ENCODE measurements around the gene RNF151.

RNF151 gene

DNA sequence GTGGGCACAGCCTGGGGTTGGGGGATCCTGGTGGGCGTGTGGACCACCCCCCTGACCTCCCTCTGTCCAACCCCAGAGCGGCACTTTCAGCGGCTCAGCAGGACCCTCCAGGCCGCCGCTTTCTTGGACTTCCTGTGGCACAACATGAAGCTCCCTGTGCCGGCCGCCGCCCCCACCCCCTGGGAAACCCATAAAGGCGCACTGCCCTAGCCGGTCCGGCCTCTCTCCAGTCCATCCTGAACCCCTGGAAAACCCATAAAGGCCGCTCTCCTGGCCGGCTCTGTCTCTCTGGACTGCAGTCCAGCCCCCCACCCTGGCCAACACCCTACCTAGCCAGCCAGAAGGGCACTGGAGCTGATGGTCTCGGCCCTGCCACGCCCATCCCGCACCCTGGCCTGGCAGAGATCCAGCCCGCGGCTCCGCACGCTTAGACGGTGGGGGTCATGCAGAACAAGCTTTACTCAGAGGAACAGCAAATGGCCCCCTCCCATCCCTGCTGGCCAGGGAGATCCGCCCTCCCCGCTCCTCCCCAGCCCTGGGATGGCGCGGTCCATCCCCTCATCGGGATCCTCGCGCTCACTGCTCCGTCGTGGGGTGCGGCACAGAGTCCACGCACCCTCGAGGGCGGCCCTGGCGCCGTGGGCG, 11.9 kb downstream of the RNF151 start:
- DNase-seq = no peak

DNA sequence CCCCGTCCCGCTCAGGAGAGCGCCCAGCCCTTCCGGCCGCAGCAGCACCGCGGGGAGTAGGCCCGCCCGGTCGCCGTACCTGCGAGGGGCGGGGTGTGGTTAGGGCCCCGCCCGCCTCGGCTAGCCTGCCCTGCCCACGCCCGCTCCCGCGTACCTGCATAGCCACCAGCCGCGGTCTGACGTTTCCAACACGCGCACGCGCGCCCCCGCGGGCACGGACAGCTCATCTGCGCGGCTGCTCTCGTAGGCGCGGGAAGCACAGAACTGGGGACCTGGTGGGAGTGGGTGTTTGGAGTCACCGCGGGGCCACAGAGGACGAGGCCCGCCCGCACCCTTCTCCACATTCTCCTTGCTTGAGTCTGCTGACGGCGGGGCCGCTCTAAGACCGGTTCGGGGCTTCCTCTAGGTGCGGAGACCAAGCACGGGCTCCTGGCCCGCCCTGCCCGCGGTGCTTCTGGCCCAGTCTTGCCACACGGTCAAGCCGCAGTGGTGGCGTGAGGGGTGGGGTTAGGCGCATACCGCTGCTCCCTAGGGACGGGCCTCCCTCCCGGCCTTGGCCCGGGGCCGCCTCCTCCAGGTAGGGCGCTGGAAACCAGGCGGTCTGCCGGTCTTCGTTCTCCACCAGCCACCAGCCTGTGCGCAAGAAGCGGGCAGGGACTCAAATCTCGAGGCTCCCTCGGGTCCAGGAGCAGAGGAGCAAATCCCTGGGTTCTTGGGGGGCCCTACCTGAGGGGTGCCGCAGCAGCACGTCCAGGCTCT, 12.8 kb downstream of the RNF151 start:
- no peak for DNase-seq

DNA sequence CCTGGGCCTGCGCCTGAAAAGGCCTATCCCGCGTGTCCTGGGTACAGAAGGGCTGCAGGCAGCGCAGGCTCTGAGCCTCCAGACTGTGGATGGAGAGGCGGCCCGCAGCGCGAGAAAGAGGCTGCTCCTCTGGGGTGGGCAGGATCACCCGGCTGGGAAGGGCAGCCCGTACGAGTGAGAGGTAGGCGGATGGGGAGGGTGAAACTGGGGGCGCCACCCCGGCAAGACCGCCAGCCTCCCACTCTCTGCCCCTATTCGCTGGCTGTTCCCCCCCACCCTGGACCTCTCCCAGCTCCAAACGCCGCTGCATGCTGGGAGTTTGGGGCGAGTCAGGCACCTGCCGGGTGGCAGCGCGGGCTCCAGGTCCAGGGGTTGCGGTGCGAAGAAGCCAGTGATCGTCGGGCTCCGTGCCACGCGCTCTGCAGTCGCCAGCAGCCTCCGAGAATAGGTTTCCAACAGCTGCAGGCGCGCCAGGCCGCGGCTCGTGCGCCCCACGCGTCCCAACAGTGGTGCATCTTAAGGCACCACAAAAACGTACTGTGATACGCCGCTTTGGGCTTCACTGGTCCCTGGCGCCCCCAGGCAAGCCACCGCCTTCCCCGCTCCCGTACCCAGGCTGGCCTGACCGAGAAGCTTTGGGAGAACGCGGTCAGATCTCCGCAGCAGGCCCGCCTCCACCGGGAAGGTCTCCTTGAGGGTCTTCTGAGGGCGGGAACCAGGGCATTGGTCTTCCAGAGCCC, 13.5 kb downstream of the RNF151 start:
- DNase-seq = no peak

DNA sequence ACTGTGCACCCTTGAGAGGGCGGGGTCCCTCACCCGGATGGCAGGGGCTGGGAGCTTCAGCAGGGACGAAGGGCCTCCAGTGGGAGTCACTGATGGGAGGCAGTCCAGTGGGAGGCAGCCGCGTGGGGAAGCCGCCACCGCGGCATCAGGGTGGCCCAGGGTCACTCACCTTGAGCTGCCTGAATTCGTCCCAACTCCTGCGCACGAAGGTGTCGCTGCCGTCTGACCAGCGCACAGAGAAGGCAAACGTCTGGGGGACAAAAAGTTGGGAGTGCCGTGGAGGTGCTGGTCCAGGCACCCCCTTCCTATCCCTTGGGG, 14.1 kb downstream of the RNF151 start:
- no peak for DNase-seq

DNA sequence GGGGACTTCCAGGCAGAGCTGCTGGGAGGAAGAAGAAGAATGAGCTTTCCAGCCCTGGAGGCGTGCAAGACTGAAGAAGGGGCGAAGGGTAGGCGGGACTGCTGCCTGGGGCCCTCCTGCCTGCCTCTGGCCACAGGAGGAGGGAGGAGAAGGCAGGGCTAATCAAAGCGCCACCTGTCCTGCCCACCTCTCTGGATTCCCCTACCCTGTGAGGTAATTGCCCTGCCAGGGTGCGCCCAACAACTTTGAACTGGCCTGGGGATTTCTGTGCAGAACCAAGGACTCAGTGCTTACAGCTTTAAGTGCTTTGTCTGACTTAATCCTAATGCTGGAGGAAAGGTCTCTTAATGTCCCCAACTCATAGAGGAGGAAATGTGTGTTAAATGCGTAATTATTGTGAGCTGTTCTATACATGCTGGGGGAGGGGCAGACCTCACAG, 14.8 kb downstream of the RNF151 start, which contains the start of gene NOXO1:
TSS of gene NOXO1 (minus strand) at position 72 of the 439 bp plus-strand sequence. CDS start 290 bp downstream, outside the sequence.
- DNase-seq = no peak

DNA sequence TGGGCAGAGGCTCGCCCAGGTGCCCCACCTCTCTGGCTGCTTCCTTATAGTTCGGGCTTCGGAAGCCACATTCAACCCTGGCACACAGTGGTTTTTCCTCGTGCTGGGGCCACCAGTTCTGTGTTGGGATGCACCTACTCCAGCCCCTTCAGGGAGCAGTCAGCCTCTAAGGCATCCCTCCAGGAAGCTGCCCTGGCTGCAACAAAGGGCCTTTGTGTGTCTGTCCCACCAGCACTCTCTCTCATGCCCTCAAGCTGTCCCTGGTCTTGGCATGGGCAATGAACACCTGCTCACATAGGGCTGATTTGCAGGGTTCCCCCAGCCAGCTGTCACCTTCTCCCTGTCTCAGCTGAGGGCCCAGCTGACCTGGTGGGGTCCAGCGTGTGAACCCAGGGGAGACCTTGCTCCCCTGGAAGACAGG, 15.4 kb downstream of the RNF151 start:
- DNase-seq = no peak

DNA sequence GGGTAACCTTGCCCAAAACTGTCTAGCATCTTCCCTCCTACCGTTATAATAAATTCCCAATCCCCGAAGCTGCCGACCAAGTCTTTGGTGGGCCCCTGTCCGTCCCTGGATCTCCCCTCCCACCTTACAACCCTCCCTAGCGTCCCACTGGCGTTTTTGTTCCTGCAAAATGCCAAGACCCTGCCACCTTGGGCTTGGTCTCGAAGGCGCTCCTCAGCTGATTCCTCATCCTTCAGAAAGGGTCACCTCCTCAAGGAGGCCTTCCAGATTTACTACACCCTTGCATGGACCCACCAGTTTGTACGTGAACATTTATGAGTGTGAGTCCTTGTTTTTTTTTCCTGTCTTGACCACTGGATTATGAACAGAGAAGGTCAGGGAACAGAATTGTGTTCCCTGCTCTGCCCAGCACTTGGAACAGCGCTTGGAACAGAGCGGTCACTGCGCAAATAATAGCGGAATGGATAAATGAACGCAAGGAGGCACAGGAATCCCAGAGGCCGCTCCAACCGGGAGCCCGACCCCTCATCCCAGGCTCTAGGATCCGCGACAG, 16.4 kb downstream of the RNF151 start:
- peak; percentile 28 for DNase-seq

DNA sequence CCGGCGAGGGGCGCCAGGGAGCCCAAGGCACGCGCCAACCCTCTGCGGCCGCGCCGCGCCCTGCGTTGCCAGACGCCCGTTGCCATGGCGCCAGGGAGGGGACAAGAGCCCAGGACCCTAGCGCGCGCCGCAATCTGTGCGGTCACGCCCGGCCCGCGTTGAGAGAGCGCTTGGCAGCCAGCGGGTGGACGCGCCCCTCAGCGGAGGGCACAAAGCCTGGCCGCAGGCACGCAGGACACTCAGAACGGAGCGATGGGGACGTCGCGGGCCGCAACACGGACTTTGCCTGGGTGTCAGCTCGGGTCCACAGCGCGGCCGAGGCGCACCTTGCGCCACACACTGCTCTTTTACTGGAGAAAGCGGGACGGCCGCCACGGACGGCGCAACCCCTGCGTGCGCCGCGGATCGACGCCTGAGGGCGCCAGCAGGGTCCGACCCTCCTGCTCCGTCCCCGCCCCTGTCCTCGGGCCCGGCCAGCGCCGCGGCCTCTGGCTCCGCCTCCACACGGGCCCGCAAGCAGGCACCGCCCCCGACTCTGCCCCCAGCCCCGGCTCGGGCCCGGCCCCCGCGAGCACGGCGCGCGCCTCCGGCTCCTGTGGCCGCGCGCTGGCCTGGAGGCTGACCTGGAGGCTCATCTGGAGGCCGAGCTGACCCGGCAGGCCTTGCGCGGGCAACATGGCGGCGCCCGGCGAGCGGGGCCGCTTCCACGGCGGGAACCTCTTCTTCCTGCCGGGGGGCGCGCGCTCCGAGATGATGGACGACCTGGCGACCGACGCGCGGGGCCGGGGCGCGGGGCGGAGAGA, 17.1 kb downstream of the RNF151 start, which contains the start of gene GFER:
TSS of gene GFER (plus strand) at position 650 of the 803 bp plus-strand sequence. CDS start at position 676, 26 bp downstream.
- DNase-seq = peak; percentile 90

DNA sequence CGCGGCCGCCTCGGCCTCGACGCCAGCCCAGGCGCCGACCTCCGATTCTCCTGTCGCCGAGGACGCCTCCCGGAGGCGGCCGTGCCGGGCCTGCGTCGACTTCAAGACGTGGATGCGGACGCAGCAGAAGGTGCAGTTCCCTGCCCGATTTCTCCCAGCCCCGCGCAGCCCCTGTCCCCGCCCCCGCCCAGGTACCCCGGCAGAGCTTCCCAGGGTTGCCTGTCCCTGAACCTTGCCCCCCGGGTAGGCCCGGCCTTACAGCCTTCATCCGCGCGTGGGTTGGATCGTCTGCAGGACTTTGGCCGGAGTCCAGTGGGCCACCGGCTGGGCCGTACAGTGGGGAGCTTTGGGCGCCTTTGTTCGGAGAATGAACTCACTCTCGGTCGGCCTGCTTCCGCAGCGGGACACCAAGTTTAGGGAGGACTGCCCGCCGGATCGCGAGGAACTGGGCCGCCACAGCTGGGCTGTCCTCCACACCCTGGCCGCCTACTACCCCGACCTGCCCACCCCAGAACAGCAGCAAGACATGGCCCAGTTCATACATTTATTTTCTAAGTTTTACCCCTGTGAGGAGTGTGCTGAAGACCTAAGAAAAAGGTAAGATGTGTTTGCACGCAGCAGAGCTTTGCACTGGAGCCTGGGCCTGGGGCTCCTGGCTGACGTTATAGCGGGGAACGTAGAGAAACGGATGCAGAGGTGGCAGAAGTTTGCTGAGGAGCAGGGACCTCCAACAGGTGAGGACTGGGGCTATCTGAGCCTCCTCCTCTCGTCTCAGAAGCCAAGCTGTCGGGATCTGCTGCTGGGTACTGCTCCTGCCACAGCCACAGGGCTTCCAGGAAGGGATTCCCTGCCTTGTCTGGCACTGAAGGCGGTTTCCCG, 17.9 kb downstream of the RNF151 start:
- DNase-seq = no peak

DNA sequence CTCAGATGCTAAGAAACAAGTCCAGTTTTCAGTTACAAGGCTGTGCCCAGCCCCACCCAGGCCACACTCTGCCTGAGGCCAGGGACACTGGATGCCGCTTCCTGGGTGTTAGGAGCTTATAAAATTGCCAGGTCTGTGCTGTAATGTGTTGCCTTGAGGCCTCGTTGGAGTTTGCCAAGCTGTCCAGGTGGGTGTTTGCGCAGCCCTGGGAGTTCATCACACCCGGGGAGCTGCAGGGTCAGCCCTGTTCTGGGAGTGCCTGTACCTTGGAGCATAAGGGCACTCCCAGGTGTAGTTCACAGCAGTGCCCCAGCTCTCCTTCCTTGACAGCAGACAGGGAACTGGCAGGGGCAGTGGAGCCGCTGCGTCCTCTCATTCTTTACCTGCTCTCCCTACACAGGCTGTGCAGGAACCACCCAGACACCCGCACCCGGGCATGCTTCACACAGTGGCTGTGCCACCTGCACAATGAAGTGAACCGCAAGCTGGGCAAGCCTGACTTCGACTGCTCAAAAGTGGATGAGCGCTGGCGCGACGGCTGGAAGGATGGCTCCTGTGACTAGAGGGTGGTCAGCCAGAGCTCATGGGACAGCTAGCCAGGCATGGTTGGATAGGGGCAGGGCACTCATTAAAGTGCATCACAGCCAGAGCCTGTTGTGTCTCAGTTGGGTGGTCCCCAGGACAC, 19.0 kb downstream of the RNF151 start:
- DNase-seq = no peak

DNA sequence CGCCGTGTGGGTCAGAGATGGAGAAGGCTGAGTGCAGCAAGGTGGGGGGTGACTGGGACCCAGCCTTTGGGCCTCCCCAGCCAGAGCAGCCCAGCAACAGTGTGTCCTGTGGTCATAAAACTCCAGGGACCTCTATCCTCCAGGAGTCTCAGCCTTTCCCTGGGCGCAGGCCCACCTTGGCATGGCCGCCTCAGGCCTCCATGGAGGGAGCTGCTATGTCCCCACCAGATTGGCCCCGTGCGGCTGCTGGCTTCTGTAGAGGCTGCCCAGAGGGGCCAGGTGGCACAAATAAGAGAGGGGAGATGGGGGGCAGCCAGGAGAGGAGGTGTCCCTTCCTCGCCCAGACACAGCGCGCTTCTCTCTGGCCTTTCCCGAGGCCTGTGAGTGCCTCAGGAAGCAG, 20.5 kb downstream of the RNF151 start:
- no peak for DNase-seq

DNA sequence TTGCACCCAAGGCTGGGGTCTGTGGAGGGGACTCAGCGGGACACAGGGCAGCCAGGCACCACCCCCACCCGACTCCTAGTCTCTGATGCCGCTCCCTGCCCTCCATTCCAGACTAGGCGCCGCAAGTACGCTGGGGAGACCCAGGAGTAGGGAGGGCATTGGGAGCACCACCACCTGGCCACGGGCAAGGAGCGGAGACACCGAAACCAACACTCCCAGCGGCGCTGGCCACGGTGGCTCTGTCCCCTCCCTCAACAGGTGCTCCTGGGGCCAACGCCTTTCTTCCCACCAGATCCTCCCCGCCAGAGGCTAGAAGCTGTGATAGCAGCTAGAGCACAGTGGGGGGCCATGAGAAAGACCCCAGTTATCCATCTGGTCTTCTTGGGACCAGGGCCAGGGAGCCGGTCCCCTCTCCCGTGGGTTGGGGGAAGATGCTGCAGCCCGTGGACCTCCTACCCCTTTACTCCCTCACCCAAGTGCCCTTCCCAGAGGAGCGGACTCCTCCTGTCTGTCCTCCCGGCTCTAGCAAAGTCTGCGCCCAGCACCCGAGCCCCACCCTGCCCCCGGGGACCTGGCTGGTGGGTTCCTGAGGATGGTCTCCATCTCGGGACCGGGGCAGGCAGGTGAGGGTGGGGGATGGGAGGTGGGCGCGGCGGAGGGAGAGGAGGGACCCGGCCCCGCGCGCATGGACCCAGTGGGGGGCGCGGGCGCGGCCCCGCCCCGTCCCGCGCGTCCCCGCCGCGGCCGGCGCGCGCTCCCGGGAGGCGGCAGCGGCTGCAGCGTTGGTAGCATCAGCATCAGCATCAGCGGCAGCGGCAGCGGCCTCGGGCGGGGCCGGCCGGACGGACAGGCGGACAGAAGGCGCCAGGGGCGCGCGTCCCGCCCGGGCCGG, 22.8 kb downstream of the RNF151 start, which contains the start of gene SYNGR3:
TSS of gene SYNGR3 (plus strand) at position 762 of the 892 bp plus-strand sequence. CDS start 133 bp downstream, outside the sequence.
- DNase-seq = no peak

DNA sequence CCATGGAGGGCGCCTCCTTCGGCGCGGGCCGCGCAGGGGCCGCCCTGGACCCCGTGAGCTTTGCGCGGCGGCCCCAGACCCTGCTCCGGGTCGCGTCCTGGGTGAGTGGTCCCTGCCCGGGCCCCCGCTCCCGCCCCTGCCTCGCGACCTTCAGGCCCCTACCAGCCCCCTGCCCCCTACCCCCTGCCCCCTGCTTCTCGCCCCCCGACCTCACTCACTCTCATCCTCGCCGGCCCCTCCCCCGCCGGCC, 23.4 kb downstream of the RNF151 start:
- DNase-seq = no peak

DNA sequence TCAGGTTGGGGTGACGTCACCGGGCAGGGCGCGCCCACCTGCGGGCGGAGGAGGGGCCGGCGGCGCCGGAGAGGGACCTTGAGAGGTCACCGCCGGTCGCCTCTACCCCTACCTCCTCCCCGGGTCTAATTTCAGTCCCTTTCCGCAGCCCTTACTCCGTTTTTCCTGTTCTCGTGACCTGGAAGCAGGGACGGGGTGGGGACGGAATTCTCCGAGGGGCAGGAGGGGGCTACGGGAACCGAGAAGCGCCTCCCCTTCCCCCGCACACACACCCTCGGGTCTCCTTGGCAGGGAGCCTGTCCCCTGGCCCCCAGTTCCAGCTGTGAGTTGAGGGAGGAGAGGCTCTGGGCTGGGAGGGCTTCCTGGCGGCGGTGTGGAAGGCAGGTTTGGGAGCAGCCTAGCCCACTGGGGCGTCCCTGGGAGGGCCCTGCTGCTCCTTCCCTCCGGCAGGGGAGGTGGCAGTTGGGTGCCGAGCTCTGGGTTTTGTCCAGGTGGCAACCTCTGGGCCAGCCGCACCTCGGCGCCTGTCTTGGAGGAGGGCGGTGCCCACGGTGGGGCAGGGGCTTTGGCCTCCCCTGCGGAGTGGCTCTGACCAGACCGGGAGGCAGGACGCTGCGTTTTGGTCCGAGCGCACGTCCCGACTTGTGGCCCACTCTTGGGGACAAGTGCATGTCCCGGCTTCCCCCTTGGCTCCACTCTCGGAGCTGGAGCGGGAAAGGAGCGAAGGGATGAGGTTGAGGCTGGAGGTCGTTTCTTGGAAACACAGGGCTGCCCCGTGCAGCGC, 23.9 kb downstream of the RNF151 start:
- no peak for DNase-seq

DNA sequence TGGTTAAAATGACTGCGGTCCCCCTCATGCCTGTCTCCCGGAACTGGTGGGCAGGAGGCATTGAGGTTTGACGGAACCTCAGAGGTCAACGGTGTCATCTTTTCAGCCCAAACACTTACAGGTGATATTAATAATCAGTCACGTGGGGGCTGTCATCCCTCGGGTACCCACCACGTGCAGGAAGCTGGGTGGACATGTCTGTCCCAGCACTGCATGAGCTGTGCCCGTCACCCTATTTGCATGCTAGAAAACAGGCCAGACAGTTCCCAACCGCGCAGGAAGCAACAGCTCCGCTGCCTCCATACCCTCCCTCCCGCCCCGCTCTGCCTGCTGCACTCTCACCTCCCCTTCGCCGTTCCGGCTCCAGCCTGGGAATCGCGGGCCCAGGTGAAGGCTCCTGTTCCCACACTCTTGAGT, 24.5 kb downstream of the RNF151 start:
- no peak for DNase-seq

DNA sequence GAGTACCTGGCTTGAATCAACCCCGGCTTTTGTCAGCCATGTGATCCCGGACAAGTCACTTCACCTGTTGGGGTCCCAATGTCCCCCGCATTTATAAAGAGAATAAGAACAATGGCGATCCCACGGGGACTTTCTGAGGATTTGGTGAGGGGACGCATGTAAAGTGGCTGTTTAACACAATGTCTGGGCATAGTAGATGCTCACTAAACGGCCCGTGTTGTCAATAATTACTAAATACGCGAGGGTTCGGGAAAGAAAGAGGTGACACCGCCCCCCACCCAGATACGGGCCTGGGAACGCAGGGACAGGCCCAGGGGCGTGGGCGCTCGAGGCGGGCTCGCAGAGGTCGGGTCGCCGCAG, 24.9 kb downstream of the RNF151 start:
- no peak for DNase-seq

DNA sequence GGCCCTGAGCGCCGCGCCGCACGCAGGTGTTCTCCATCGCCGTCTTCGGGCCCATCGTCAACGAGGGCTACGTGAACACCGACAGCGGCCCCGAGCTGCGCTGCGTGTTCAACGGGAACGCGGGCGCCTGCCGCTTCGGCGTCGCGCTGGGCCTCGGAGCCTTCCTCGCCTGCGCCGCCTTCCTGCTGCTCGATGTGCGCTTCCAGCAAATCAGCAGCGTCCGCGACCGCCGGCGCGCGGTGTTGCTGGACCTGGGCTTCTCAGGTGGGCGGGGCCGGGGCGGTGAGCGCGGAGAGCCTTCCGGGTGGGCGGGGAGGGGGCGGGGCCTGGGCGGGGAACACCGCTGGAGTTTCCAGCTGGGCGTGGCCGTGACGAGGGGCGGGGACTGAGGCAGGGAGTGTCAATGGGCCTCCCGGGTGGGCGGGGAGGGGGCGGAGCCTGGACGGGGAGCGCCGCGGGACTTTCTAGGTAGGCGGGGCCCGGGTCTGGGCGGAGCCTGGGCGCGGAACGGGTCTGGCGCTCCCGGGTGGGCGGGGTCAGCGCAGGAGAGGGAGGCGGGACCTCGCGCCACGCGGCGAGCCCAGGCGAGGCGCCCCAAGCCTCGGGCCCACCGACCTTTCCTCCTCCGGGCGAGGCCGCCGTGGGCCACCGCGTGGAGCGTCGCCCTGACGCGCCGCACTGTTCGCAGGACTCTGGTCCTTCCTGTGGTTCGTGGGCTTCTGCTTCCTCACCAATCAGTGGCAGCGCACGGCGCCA, 25.5 kb downstream of the RNF151 start:
- peak; percentile 50 for DNase-seq

DNA sequence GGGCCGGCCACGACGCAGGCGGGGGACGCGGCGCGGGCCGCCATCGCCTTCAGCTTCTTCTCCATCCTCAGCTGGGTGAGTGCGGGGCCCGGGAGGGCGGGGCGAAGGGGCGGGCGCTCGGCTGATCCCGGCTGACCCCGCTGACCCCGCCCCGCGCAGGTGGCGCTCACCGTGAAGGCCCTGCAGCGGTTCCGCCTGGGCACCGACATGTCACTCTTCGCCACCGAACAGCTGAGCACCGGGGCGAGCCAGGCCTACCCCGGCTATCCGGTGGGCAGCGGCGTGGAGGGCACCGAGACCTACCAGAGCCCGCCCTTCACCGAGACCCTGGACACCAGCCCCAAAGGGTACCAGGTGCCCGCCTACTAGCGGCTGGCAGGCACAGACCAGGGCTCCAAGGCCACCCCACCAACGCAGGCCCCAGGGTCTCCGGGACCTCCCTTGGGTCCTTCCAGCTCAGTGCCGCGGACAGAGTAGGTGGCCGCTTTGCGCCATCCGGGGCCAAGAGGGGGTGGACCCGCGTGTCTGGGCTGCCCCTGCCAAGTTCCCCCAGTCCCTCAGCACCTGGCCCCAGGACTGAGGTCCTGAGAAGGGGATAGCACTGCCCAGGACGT, 26.2 kb downstream of the RNF151 start:
- no peak for DNase-seq
